IMR-90 (cell line): ENCODE measurements around the gene PHC1.
"Not testable (repeated sequence)": the region's sequence is repeated elsewhere in the genome, so short reads cannot be mapped to it uniquely, and the experiment has no call there.

Experiments
- BHLHE40 ChIP-seq: fragments of 150-350 bp; IDR thresholded peaks from 2 replicates; pipeline ENCODE4 v1.6.1; 2016; ENCODE audit warnings: mild to moderate bottlenecking, low read depth, low read length
- CEBPB ChIP-seq: IDR thresholded peaks from 2 replicates; pipeline ENCODE4 v1.6.1; 2012; ENCODE audit warnings: low read depth, low read length, improper control_type of control experiment
- CTCF ChIP-seq: conservative IDR thresholded peaks from 2 replicates; pipeline ENCODE4 v1.5.1; 2012; ENCODE audit warnings: mild to moderate bottlenecking, low read depth, low read length, improper control_type of control experiment
- FOS ChIP-seq: fragments of 150-350 bp; IDR thresholded peaks from 2 replicates; pipeline ENCODE4 v1.6.1; 2016; ENCODE audit warnings: low read depth, low read length
- MAZ ChIP-seq: IDR thresholded peaks from 2 replicates; pipeline ENCODE4 v1.6.1; 2012; ENCODE audit warnings: low read depth, mild to moderate bottlenecking, low read length, improper control_type of control experiment, moderate library complexity, borderline replicate concordance
- MXI1 ChIP-seq: IDR thresholded peaks from 2 replicates; pipeline ENCODE4 v1.6.1; 2012; ENCODE audit warnings: low read depth, mild to moderate bottlenecking, low read length, moderate library complexity, borderline replicate concordance
- POLR2A ChIP-seq: IDR thresholded peaks from 2 replicates; pipeline ENCODE4 v1.6.1; 2012; ENCODE audit warnings: mild to moderate bottlenecking, low read depth, low read length
- RAD21 ChIP-seq: IDR thresholded peaks from 2 replicates; pipeline ENCODE4 v1.6.1; 2012; ENCODE audit warnings: low read length, improper control_type of control experiment
- RCOR1 ChIP-seq: IDR thresholded peaks from 2 replicates; pipeline ENCODE4 v1.6.1; 2012; ENCODE audit warnings: mild to moderate bottlenecking, low read length, improper control_type of control experiment; ENCODE audit not compliant: insufficient replicate concordance
- RFX5 ChIP-seq: IDR thresholded peaks from 2 replicates; pipeline ENCODE4 v1.8.0; 2012; ENCODE audit warnings: low read depth, mild to moderate bottlenecking, low read length, moderate library complexity
- SMC3 ChIP-seq: fragments of 150-350 bp; IDR thresholded peaks from 2 replicates; pipeline ENCODE4 v1.6.1; 2016; ENCODE audit warnings: low read depth, mild to moderate bottlenecking, antibody characterized with exemption, low read length, moderate library complexity

DNA sequence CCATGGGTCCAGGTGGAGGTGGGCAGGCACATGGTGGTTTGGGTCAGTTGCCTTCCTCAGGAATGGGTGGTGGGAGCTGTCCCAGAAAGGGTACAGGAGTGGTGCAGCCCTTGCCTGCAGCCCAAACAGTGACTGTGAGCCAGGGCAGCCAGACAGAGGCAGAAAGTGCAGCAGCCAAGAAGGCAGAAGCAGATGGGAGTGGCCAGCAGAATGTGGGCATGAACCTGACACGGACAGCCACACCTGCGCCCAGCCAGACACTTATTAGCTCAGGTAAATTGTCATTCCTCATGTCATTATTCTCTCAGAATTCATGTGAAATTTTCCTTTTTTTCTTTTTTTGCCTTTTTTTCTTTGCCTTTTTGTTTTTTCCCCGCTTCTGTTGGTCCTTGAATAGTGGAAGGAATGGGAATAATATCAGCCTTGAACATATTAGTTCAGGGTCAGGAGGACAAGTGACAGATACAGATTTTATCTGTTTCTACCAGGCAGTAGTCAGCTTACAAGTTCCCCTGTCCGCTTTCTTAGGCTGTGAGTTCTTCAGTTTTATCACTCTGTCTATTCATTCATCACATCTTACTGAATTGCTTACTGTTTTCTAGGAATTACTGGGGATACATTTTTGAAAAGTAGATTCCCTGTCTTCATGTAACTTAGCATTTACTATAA, 16.5 kb downstream of the PHC1 start:
- not testable (repeated sequence) for TF ChIP-seq CTCF, BHLHE40, CEBPB, MXI1, POLR2A, FOS, RFX5, MAZ, RAD21, RCOR1, SMC3
